GM23338 (cell line): ENCODE measurements around the gene SOWAHA.

Experiments
- CREB1 ChIP-seq: fragments of 250-450 bp; sonication (Bioruptor Pico); IDR thresholded peaks from 2 replicates; pipeline ENCODE4 v1.5.0; 2020; ENCODE audit warnings: low read depth, mild to moderate bottlenecking, moderate library complexity
- CTCF ChIP-seq, 2 experiments: fragments of 200-600 bp in 1 of 2; sonication (generic) in 1 of 2; conservative IDR thresholded peaks; 2 replicates each; pipeline versions ENCODE4 v1.5.1 to v1.6.1; 2016 to 2017; ENCODE audit warnings: antibody characterized with exemption in 2 of 2, low read depth in 2 of 2, mild to moderate bottlenecking in 2 of 2, moderate library complexity in 1 of 2
- EZH2 ChIP-seq: fragments of 200-600 bp; sonication (generic); IDR thresholded peaks from one replicate; pipeline ENCODE4 v1.8.0; 2017; ENCODE audit warnings: antibody characterized with exemption, mild to moderate bottlenecking, low read depth; ENCODE audit not compliant: unreplicated experiment
- EZH2phosphoT487 ChIP-seq: fragments of 200-600 bp; sonication (generic); IDR thresholded peaks from one replicate; pipeline ENCODE4 v1.8.1; 2018; ENCODE audit warnings: antibody characterized with exemption; ENCODE audit not compliant: unreplicated experiment
- POLR2AphosphoS5 ChIP-seq: IDR thresholded peaks from 2 replicates; pipeline ENCODE4 v1.6.1; 2016; ENCODE audit warnings: antibody characterized with exemption, low read depth
- TF ChIP-seq, protein P1 (sequence below): fragments of 250-450 bp; sonication (Bioruptor Pico); IDR thresholded peaks from 2 replicates; pipeline ENCODE4 v1.5.0; 2020; ENCODE audit warnings: mild to moderate bottlenecking, moderate library complexity

- TF ChIP-seq CTCF (conservative IDR thresholded peaks at IDR 0.05; ENCODE audit: low read depth in 2 of 2), result no peak
- TF ChIP-seq EZH2, result no peak
- TF ChIP-seq EZH2phosphoT487, result no peak
- TF ChIP-seq CREB1, result no peak
- no peak for TF ChIP-seq POLR2AphosphoS5
- TF ChIP-seq, protein P1, sequence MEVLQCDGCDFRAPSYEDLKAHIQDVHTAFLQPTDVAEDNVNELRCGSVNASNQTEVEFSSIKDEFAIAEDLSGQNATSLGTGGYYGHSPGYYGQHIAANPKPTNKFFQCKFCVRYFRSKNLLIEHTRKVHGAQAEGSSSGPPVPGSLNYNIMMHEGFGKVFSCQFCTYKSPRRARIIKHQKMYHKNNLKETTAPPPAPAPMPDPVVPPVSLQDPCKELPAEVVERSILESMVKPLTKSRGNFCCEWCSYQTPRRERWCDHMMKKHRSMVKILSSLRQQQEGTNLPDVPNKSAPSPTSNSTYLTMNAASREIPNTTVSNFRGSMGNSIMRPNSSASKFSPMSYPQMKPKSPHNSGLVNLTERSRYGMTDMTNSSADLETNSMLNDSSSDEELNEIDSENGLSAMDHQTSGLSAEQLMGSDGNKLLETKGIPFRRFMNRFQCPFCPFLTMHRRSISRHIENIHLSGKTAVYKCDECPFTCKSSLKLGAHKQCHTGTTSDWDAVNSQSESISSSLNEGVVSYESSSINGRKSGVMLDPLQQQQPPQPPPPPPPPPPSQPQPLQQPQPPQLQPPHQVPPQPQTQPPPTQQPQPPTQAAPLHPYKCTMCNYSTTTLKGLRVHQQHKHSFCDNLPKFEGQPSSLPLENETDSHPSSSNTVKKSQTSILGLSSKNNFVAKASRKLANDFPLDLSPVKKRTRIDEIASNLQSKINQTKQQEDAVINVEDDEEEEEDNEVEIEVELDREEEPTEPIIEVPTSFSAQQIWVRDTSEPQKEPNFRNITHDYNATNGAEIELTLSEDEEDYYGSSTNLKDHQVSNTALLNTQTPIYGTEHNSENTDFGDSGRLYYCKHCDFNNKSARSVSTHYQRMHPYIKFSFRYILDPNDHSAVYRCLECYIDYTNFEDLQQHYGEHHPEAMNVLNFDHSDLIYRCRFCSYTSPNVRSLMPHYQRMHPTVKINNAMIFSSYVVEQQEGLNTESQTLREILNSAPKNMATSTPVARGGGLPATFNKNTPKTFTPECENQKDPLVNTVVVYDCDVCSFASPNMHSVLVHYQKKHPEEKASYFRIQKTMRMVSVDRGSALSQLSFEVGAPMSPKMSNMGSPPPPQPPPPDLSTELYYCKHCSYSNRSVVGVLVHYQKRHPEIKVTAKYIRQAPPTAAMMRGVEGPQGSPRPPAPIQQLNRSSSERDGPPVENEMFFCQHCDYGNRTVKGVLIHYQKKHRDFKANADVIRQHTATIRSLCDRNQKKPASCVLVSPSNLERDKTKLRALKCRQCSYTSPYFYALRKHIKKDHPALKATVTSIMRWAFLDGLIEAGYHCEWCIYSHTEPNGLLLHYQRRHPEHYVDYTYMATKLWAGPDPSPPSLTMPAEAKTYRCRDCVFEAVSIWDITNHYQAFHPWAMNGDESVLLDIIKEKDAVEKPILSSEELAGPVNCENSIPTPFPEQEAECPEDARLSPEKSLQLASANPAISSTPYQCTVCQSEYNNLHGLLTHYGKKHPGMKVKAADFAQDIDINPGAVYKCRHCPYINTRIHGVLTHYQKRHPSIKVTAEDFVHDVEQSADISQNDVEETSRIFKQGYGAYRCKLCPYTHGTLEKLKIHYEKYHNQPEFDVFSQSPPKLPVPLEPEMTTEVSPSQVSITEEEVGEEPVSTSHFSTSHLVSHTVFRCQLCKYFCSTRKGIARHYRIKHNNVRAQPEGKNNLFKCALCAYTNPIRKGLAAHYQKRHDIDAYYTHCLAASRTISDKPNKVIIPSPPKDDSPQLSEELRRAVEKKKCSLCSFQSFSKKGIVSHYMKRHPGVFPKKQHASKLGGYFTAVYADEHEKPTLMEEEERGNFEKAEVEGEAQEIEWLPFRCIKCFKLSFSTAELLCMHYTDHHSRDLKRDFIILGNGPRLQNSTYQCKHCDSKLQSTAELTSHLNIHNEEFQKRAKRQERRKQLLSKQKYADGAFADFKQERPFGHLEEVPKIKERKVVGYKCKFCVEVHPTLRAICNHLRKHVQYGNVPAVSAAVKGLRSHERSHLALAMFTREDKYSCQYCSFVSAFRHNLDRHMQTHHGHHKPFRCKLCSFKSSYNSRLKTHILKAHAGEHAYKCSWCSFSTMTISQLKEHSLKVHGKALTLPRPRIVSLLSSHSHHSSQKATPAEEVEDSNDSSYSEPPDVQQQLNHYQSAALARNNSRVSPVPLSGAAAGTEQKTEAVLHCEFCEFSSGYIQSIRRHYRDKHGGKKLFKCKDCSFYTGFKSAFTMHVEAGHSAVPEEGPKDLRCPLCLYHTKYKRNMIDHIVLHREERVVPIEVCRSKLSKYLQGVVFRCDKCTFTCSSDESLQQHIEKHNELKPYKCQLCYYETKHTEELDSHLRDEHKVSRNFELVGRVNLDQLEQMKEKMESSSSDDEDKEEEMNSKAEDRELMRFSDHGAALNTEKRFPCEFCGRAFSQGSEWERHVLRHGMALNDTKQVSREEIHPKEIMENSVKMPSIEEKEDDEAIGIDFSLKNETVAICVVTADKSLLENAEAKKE (CRISPR knock-in tag), result no peak
Observed at GRCh38 chr5:132791026-132791425, 22.1 kb upstream of the SOWAHA start.
